Putamen (tissue), 1 donor: ENCODE data around the gene KRTAP5-5.
"Not testable (repeated sequence)": the region's sequence is repeated elsewhere in the genome, so short reads cannot be mapped to it uniquely, and the experiment has no call there.

Experiments
- DNase-seq: peaks from one replicate; pipeline ENCODE4 v3.0.0-alpha.2; 2016; ENCODE audit warnings: low spot score

KRTAP5-5 gene

GRCh38 chr11:1607156-1607845, 22.3 kb upstream of the KRTAP5-5 start:
- not testable (repeated sequence) for DNase-seq

DNA sequence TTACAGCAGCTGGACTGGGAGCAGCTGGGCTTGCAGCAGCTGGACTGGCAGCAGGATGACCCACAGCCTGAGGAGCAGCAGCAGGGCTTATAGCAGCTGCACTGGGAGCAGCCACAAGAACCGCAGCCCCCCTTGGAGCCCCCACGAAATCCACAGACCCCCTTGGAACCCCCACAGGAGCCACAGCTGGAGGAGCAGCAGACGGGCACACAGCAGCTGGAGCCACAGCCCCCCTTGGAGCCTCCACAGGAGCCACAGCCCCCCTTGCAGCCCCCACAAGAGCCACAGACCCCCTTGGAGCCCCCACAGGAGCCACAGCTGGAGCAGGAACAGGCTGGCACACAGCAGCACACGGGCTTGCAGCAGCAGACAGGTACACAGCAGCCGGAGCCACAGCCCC, 21.7 kb upstream of the KRTAP5-5 start:
- DNase-seq: not testable (repeated sequence)

GRCh38 chr11:1608363-1608762, 21.2 kb upstream of the KRTAP5-5 start, which contains the start of gene KRTAP5-3:
Gene KRTAP5-3, minus strand, starts transcription at chr11:1608463. Its CDS starts 78 bp downstream, at chr11:1608385.
- DNase-seq: no peak

DNA sequence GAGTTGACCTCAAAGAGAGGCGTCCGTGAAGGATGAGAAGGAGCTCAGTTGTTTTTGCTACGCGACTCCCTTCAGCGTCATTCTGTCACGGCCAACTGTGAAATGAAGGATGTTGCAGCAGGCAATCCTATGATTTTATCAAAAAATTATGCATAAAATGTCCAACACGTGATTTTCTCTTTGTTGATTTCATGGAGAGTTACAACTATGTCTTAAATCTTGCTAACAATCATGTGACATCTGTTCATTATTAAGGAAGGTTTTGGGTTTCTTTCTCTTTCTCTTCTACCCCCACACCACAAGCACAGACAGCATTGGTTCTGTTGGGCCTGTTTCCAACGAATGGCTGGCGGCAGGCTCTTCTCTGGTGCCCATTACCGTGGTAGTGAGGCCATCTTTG, 11.3 kb upstream of the KRTAP5-5 start:
- no peak for DNase-seq

GRCh38 chr11:1619449-1619848, 10.1 kb upstream of the KRTAP5-5 start:
- DNase-seq: no peak

- DNase-seq: no peak
These were observed 7.5 kb upstream of the KRTAP5-5 start, which contains the start of gene KRTAP5-4 for GRCh38 chr11:1622086-1622485. Gene KRTAP5-4, minus strand, starts transcription at chr11:1622138. Its CDS starts 45 bp downstream, at chr11:1622093.

- no peak for DNase-seq
These were observed 5.9 kb upstream of the KRTAP5-5 start for GRCh38 chr11:1623716-1624115.

GRCh38 chr11:1624621-1625020, 5.0 kb upstream of the KRTAP5-5 start:
- no peak for DNase-seq

GRCh38 chr11:1625541-1625940, 4.0 kb upstream of the KRTAP5-5 start:
- DNase-seq: no peak

DNA sequence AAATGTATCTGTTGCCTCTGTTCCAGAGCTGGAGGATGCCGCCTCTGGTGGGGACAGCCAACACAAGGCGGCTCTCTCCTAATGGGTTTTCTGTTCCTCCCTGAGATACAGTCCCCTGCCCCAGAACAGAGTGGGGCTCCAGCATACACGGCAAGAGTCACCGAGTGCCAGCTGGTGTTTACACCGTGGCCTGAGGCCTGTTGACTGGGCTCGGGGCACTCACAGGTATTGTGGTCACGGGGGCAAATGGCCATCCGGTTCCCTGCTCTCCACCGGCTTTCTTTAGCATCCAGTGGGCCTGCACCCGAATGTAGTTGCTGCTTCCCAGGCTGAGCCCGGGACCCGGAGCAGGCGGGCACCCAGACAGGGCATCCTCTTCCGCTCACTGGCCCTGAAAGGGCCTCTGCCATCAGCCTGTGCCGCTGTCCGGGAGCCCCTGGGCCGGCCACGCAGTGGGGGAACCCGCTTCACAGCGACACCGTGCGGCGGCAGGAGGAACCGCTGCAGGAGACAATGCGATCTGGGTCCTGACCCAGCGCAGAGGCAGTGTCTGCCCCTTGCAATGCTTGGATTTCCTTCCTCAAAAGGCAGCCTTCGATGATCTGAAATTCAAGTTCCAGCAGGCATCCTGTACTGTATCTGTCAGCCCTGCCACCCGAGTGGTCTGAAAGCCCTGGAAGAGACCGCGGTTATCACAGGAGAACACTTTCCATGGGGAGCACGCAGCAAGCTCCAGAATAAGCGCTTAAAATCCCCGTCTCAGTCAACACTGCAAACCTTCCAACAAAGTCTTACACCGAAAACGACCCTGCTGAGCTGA, 859 bp upstream of the KRTAP5-5 start:
- peak; percentile 28 for DNase-seq

- DNase-seq: no peak
These were observed 696 bp downstream of the KRTAP5-5 start for GRCh38 chr11:1630271-1630670.

DNA sequence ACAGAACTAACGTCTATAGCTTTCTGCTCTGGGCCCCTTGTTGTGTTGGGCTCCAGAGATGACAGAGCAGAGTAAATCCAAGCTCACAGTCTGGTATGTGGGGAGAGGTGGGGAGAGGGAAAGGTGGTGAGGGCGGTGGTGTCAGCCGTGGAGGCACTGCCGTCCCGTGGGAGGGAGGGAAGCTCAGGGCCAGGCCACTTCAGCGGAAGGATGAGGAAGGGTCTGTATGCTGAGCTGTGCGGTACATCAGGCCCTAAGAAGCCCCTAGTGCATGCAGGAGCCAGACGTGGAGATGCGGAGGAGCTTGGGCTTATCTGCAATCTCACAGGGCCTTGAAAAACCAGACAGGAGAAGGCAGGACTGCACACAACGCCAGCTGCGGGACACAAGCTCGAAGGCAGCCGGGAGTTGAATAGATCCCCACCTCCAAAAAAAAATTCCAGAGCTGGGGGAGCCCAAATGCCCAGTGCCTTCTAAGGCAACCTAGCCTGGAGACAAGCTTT, 1.5 kb downstream of the KRTAP5-5 start:
- DNase-seq: no peak

DNA sequence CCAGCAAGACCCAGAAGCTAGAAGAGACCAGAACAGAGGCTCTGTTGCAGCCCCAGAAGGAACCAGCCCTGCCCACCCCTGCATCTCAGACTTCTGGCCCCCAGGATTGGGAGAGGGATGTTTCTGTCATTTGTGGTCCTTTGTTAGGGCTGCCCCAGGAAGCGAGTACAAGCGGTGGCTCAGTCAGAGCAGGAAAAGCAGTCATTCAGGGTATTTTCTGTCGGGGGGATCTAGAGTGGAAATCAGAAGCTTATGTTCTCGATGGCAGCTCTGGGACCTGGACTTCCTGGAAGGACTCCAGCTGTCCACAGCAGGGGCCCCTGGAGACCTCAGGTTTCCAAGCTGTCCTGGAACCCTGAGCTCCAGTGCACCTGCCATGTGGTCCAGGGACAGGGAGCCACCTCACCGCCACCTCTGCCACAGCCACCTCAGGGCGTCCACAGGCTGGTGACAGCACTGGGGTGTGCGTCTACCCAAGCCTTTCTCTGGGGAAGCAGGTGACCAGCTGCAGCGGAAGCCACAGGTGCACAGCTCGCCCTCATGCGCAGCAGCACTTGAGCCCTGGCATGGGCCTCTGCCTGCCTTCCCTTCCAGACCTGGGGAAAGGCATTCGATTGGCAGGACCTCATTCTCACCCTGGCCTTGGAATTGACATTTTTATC, 2.6 kb downstream of the KRTAP5-5 start:
- DNase-seq: no peak

- DNase-seq: no peak
These were observed 4.3 kb downstream of the KRTAP5-5 start for GRCh38 chr11:1633864-1634263.

DNA sequence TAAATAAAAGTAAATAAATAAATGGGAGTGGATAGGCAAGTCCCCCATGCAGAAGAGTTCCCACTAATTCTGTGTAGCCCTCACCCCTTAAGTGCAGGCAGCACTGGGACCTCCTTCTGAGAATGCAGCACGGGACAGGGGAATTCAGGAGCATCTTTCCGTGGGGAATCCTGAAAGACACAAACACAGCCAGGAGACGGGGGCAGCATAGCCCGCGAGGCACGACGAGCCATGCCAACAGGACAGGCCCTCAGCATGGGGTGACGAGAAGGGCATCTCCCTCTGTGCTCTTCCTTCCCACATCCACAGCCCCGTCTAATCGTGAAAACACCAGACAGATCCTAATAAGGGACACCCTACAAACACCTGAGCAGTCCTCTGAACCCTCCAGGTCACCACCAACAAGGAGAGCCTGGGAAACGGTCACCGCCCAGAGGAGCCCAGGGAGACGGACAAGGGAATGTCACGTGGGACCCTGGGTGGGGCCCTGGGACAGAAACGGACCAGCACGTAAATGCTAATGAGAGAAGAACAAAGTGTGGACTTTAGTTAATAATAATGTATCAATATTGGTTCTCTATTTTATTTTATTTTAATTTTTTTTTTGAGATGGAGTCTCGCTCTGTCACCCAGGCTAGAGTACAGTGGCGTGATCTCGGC, 6.8 kb downstream of the KRTAP5-5 start:
- no peak for DNase-seq

DNA sequence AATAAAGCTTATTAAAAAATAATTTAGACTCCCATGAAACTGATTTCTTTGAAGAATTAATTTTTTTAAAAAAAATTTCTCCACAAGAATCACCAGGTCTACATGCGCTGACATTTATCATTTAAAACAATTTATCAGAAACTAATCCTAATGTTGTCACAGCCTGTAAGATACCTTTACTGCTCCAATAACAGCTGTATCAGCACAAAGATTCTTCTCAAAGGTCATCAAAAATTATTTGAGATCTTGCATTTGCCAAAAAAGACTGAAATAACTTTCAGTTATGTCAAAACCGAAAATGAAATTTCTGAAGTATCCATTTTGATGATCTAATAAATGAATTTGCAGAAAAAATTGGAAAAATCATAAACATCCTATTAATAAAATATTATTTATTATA, 8.1 kb downstream of the KRTAP5-5 start:
- no peak for DNase-seq

GRCh38 chr11:1638344-1638743, 8.8 kb downstream of the KRTAP5-5 start:
- DNase-seq: no peak

DNA sequence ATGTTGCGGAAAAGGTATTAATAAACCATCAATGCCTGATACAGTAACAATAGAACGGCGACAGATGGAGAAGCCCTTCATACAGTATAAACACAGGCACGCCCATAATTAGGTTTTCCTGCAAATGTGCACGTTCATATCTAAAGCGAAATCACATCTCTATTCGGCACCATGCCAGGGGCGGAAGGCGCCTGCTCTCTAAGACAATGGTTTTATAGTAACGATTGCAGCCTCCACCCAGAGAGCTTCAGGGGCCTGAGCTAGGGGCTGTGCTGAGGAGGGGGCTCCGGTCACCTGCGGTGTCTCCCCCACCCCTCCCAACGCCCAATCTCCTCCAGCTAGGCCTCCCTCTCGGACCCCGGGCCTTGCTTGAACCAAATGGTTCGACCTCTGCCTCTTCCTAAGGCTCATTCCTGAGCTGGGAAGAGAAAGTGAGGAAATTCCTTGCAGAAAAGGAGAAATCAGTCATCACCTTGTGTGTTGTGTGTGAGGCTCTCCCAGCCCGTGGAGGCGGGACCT, 9.6 kb downstream of the KRTAP5-5 start:
- DNase-seq: no peak

DNA sequence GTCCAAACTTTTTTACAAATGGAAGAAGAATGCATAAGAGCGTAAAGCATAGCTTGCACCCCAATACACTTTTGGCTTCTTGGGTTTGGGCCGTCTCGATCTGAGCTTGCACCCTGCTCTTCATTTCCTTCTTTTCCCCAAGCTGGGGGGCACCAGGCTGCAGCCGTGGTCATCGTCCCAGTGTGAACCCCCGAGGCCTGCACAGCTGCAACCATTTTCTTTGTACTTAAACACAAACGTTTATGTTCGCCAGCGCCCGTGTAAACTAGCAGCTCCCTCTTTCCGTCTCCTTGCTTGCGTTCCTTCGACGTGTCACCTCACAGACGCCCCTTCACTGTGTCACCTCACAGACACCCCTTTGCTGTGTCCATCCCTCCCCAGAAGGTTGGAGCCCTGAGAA, 10.1 kb downstream of the KRTAP5-5 start:
- DNase-seq: no peak

GRCh38 chr11:1640076-1640946, 10.7 kb downstream of the KRTAP5-5 start:
- no peak for DNase-seq

DNA sequence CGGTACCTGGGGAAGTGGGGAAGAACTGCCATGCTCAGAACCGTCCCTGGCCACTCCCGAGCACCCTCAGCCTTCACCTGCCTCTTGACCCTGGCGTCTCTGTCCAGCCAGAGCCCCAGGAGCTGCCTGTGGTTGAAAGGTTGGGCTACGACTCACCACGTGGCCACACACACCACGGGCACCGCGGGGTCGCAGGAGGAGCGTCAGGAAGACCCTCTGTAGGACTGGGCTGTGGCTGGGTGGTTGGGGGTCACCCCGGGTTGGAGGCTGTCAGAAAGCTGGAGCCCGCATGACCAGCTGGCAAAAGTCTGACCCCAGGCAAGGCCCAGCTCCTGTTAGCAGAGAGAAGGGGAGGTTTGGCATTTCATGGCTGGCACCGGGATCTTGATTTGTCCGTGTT, 11.5 kb downstream of the KRTAP5-5 start:
- DNase-seq: no peak
